ENCODE results near the gene STARD9. TPM values are rescaled to one million over a fixed set of nuclear protein-coding genes. Genes with fewer than 3 reads are reported as not detected.

Gene STARD9
- total and polyA plus RNA-seq, 8 donors = 1.4 to 45.7 (median 11.8) TPM

DNA sequence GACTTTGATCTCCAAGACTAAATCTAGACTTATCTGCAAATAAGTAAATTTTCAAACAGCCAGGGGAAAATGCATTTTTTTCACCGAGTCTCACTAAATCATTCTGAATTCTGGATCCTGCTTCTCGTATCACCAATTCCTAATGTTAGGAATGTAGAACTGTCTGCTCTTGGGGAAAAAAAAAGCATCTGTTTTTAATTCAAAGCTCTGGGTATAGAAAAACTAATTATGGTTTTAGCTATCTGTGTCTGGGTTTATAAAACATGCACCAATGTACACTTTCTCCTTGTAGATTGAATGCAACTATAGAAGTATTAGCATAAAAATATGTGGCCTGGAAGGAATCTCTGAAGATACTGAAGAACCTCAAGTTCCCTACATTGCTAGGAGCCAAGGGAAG, 166.3 kb downstream of the STARD9 start:
- intact Hi-C loops (cut with DNase I; ENCODE audit: low total_unique reads) = no loop called here
- TF ChIP-seq EP300 (IDR thresholded peaks at IDR 0.05) = no peak
- H3K36me3 ChIP-seq = peaks cover 0 to 20% (median 15%) of the 10 kb centered on the region in 4 donors
- no peak for DNase-seq
- no peaks in the 10 kb centered on the region for H3K27me3 ChIP-seq
- H3K9me3 ChIP-seq = no peaks in the 10 kb centered on the region
- peaks cover 0 to 10% (median 8%) of the 10 kb centered on the region in 4 donors for H3K4me1 ChIP-seq
- no peak overlapping the region for H3K4me3 ChIP-seq
- no peak overlapping the region for H3K27ac ChIP-seq
- 84 to 95% (median 93%) methylated on average over 2 of the region's 2 CpGs for WGBS, 5 donors

- H3K4me1 ChIP-seq = peaks cover 0 to 10% (median 7%) of the 10 kb centered on the region in 4 donors
- 93 to 96% (median 94%) methylated on average over 4 of the region's 4 CpGs for WGBS, 5 donors
- intact Hi-C loops (cut with DNase I; ENCODE audit: low total_unique reads) = no loop called here
- H3K36me3 ChIP-seq = peaks cover 0 to 20% (median 15%) of the 10 kb centered on the region in 4 donors
- no peak for TF ChIP-seq POLR2AphosphoS5 (IDR thresholded peaks at IDR 0.05)
- TF ChIP-seq CTCF (IDR thresholded peaks at IDR 0.05) = no peak
- TF ChIP-seq EP300 (IDR thresholded peaks at IDR 0.05) = no peak
- TF ChIP-seq POLR2A (IDR thresholded peaks at IDR 0.05) = no peak
- H3K9me3 ChIP-seq = no peaks in the 10 kb centered on the region
- no peak overlapping the region for H3K27ac ChIP-seq
- H3K27me3 ChIP-seq = no peaks in the 10 kb centered on the region
- H3K4me3 ChIP-seq = no peak overlapping the region
- DNase-seq = no peak
Observed at GRCh38 chr15:42742149-42742548, 166.7 kb downstream of the STARD9 start.

DNA sequence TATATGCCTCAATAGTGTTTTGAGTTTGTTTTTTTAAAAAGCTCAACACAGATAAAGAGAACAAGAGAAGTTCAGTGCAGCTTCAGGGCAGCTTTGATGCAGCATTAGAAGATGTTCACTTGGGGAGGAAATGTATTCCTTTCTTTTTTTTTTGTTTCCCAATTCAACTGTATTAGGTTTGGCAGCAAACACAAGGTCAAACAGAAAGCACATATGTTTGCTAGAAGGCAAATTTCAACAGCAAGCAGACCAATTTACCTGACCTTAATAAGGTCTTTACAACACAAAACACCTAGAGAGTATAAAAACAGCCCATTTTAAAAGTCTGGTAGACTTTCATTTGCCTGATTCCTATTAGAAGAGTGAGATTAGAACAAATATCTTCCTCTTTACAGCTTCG, 168.8 kb downstream of the STARD9 start:
- no peaks in the 10 kb centered on the region for H3K4me1 ChIP-seq
- H3K27me3 ChIP-seq = no peaks in the 10 kb centered on the region
- WGBS, 5 donors = 88 to 94% (median 91%) methylated on average over 1 of the region's 1 CpG
- DNase-seq = no peak
- no peak overlapping the region for H3K4me3 ChIP-seq
- H3K9me3 ChIP-seq = no peaks in the 10 kb centered on the region
- no peak for TF ChIP-seq EP300 (IDR thresholded peaks at IDR 0.05)
- no peak overlapping the region for H3K27ac ChIP-seq
- H3K36me3 ChIP-seq = peaks cover 0 to 20% (median 16%) of the 10 kb centered on the region in 4 donors
- intact Hi-C loops (cut with DNase I; ENCODE audit: low total_unique reads) = no loop called here

DNA sequence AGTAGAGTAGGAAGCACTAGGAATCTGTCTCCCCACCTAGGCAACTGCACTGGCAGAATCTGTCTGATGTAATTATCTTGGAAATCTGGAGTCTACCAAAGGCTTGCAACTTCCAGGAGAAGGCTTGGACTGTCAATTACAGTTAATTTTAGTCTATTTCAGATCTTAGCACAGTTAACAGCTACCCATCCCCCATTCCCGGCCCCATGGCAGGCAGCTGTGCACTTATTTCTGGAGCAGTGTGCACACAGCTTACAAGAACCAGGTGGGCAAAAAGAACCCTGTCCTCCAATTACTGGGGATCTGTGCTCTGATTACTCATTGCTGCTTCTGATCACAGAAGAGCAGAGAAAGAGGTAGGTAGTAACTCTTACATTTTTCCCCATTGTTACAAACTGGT, 173.9 kb downstream of the STARD9 start:
- H3K27me3 ChIP-seq = no peaks in the 10 kb centered on the region
- WGBS, 5 donors = 94 to 100% (median 97%) methylated on average over 1 of the region's 1 CpG
- no peak overlapping the region for H3K4me3 ChIP-seq
- H3K36me3 ChIP-seq = peaks cover 0 to 48% (median 46%) of the 10 kb centered on the region in 4 donors
- intact Hi-C loops (cut with DNase I; ENCODE audit: low total_unique reads) = no loop called here
- DNase-seq = no peak
- H3K4me1 ChIP-seq = no peaks in the 10 kb centered on the region
- TF ChIP-seq POLR2AphosphoS5 (IDR thresholded peaks at IDR 0.05) = no peak
- no peak for TF ChIP-seq POLR2A (IDR thresholded peaks at IDR 0.05)
- TF ChIP-seq EP300 (IDR thresholded peaks at IDR 0.05) = no peak
- no peak for TF ChIP-seq CTCF (IDR thresholded peaks at IDR 0.05)
- H3K27ac ChIP-seq = no peak overlapping the region
- no peaks in the 10 kb centered on the region for H3K9me3 ChIP-seq

DNA sequence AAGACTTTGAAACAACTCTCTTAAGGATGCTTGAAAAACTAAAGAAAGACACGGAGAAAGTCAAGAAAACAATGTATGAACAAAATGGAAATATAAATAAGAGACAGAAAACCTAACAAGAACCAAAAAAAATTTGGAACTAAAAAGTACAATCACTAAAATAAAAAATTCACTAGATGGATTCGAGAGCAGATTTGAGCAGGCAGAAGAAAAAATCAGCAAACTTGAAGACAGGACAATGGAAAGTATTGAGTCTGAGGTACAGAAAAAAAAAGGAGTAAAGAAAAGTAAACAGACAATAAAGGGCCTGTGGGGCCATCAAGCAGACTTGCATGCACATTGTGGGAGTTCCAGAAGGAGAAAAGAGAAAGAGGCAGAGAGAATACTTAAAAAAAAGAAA, 174.9 kb downstream of the STARD9 start:
- Histone ChIP-seq H3K27me3 (no peaks in the 10 kb centered on the region), H3K36me3 (peaks cover 0 to 45% (median 40%) of the 10 kb centered on the region in 4 donors), H3K4me1 (no peaks in the 10 kb centered on the region), H3K9me3 (no peaks in the 10 kb centered on the region), H3K27ac (no peak overlapping the region), H3K4me3 (no peak overlapping the region)
- intact Hi-C loops (cut with DNase I; ENCODE audit: low total_unique reads) = no loop called here
- WGBS, 5 donors = 92 to 99% (median 97%) methylated on average over 2 of the region's 2 CpGs
- TF ChIP-seq POLR2AphosphoS5 (IDR thresholded peaks at IDR 0.05) = no peak
- no peak for TF ChIP-seq EP300 (IDR thresholded peaks at IDR 0.05)
- TF ChIP-seq CTCF (IDR thresholded peaks at IDR 0.05) = no peak
- no peak for TF ChIP-seq POLR2A (IDR thresholded peaks at IDR 0.05)
- no peak for DNase-seq
